Lung (tissue), 12 donors: ENCODE results near the gene CLSTN2. TPM values are rescaled to one million over a fixed set of nuclear protein-coding genes. Genes with fewer than 3 reads are reported as not detected.

Source experiments
- ATAC-seq: fragments of 200-7000 bp; cut with Tn5 transposase; one replicate; pipeline ENCODE4 v1.9.1; 2020; ENCODE audit warnings: moderate number of reproducible peaks; ENCODE audit not compliant: insufficient read depth, low FRiP score
- DNase-seq, 3 donors: peaks; one replicate each; pipeline ENCODE4 v3.0.0-alpha.2; 2013 to 2017
- H3K27ac ChIP-seq, 2 donors: one replicate each; pipeline ENCODE4 v1.5.1; 2013; ENCODE audit warnings: mild to moderate bottlenecking in 2 of 2, moderate library complexity in 2 of 2, control low read depth in 1 of 2, inconsistent platforms in 1 of 2, low read depth in 1 of 2, low read length in 1 of 2
- H3K27me3 ChIP-seq, 3 donors: one replicate each; pipeline ENCODE4 v1.5.1; 2013; ENCODE audit warnings: low read length in 2 of 3; ENCODE audit not compliant: control insufficient read depth in 3 of 3, insufficient read depth in 3 of 3
- H3K36me3 ChIP-seq, 4 donors: one replicate each; pipeline ENCODE4 v1.5.1; 2013; ENCODE audit warnings: low read length in 4 of 4, mild to moderate bottlenecking in 1 of 4, moderate library complexity in 1 of 4; ENCODE audit not compliant: control insufficient read depth in 4 of 4, insufficient read depth in 4 of 4
- H3K4me1 ChIP-seq, 5 donors: one replicate each; pipeline ENCODE4 v1.5.1; 2013; ENCODE audit warnings: low read length in 5 of 5, mild to moderate bottlenecking in 2 of 5, moderate library complexity in 1 of 5; ENCODE audit not compliant: control insufficient read depth in 5 of 5, insufficient read depth in 5 of 5
- H3K4me3 ChIP-seq: one replicate; pipeline ENCODE4 v1.5.1; 2013; ENCODE audit warnings: mild to moderate bottlenecking, control low read depth, moderate library complexity
- H3K9ac ChIP-seq, 2 donors: one replicate each; pipeline ENCODE4 v1.5.1; 2013; ENCODE audit warnings: low read length in 2 of 2, control low read depth in 1 of 2; ENCODE audit not compliant: insufficient read depth in 1 of 2
- H3K9me3 ChIP-seq, 4 donors: one replicate each; pipeline ENCODE4 v1.5.1; 2013; ENCODE audit warnings: low read length in 3 of 4, mild to moderate bottlenecking in 1 of 4, moderate library complexity in 1 of 4; ENCODE audit not compliant: control insufficient read depth in 4 of 4, insufficient read depth in 3 of 4
- WGBS, 2 donors: extraction: QIAGEN DNeasy Blood & Tissue Kit; methylation state at CpG; one replicate each; pipeline ENCODE4 v1.1.7; 2013; 5-methylcytosine and 5-hydroxymethylcytosine counted together
- polyA plus RNA-seq, 2 donors: library from polyadenylated mRNA; stranded (reverse); fragments of 200-250 nt; gene quantifications; one replicate each; pipeline ENCODE4 v1.2.1, GENCODE V29; 2013
- total RNA-seq, 2 donors: library from RNA; depleted of rRNA in 1 of 2; stranded (reverse); fragments of >200 nt in 1 of 2; gene quantifications; one replicate each; pipeline ENCODE4 v1.2.1, GENCODE V29; 2014 to 2021
- TF ChIP-seq, protein P1 (sequence below): IDR thresholded peaks from 2 replicates; pipeline ENCODE4 v1.5.1; 2012; ENCODE audit warnings: mild to moderate bottlenecking; ENCODE audit errors: control extremely low read depth, extremely low read depth
- donor health status: control.
- donor health status: control.
- donor health status: Bipolar disorder and iron deficiency.
- donor health status: healthy.
- donor health status: DM: yes; HTN: yes; CAD: no.

CLSTN2 gene
- total and polyA plus RNA-seq, 4 donors = 0.07 to 2.4 (median 1.3) TPM

DNA sequence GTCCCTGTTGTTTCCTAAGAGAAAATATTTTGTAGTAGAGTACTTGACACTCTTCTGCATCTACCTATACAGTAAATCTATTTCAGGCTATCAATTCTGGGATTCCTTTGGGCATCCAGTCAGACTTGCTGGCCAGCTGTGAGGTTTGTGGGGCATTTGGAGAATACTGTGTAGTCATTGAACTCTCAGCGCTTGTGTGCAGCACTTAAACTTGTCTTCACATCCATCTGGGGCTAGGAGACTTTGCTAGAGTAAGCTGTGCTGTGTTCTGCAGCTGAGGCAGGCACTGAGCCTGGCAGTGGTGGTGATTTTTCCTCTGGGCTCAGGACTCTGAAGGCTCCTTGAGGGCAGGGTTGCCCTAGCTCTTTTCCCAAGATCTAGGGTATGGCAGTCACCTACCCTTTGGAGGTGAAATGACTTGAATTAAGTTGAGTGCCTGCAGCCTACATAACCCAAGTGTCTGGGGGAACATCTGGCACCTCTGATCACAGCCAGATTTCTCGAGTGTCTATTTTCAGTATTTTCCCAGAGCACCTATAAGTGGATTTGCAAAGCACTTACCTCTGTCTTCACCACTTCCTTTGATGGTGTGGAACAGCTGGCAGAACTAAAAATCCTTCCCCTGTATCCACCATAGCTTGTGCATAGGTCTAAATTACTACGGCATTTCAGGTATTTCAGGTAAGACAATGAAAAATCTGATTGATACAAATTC, 19.3 kb downstream of the CLSTN2 start:
- H3K9me3 ChIP-seq = no peaks in the 10 kb centered on the region
- H3K9ac ChIP-seq = no peak overlapping the region
- no peaks in the 10 kb centered on the region for H3K27me3 ChIP-seq
- 81 to 95% methylated on average over 3 of the region's 3 CpGs for WGBS, 2 donors
- no peaks in the 10 kb centered on the region for H3K4me1 ChIP-seq
- H3K27ac ChIP-seq = no peak overlapping the region
- no peak for DNase-seq
- ATAC-seq = no peak
- no peaks in the 10 kb centered on the region for H3K36me3 ChIP-seq
- TF ChIP-seq, protein P1, sequence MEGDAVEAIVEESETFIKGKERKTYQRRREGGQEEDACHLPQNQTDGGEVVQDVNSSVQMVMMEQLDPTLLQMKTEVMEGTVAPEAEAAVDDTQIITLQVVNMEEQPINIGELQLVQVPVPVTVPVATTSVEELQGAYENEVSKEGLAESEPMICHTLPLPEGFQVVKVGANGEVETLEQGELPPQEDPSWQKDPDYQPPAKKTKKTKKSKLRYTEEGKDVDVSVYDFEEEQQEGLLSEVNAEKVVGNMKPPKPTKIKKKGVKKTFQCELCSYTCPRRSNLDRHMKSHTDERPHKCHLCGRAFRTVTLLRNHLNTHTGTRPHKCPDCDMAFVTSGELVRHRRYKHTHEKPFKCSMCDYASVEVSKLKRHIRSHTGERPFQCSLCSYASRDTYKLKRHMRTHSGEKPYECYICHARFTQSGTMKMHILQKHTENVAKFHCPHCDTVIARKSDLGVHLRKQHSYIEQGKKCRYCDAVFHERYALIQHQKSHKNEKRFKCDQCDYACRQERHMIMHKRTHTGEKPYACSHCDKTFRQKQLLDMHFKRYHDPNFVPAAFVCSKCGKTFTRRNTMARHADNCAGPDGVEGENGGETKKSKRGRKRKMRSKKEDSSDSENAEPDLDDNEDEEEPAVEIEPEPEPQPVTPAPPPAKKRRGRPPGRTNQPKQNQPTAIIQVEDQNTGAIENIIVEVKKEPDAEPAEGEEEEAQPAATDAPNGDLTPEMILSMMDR = no peak
- no peak overlapping the region for H3K4me3 ChIP-seq

DNA sequence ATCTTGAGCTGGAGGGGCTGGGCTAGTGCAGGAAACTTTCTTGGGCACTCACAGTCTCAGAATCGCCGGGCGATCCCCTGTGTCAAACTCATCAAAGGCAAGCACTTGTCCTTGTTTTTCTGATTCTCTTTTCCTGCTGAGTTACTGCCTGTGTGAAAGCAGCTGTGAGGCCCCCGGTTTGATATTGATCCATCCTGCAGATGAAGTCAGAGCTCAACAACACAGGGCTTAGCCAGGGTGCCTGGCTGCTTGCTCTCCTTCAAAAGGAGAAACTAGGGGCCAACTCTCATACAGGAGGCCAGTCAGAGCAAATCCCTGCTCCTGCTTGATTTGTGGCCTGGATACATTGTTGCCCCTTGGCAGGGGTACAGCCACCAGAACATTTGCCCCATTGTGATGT, 22.9 kb downstream of the CLSTN2 start:
- 62 to 65% methylated on average over 4 of the region's 4 CpGs for WGBS, 2 donors

DNA sequence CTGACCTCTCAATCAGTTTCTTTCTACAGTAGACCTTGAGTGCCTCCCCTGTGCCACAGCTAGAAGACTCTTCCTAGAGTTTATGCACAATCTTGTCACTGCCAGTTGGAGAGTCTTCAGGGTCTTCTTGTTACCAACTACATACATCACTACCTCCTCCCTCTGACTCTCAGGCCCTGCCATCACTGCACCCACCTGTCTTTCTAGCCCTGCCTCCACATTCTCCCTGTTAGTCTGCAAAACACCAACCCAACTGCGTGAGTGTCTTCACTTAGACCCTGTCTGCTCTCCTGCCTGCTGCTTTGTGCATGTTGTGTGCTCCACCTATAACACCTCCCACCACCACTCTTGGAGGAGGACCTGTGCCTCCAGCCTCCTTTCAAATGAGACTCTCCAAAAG, 34.4 kb downstream of the CLSTN2 start:
- DNase-seq = no peak
- TF ChIP-seq, protein P1 = no peak
- no peak for ATAC-seq
- WGBS, 2 donors = 91 to 100% methylated on average over 1 of the region's 1 CpG
- Histone ChIP-seq H3K9me3 (peaks cover 0 to 3% (median 0%) of the 10 kb centered on the region in 4 donors), H3K9ac (no peak overlapping the region), H3K4me3 (no peak overlapping the region), H3K36me3 (no peaks in the 10 kb centered on the region), H3K27me3 (peaks cover 0 to 3% (median 0%) of the 10 kb centered on the region in 3 donors), H3K27ac (no peak overlapping the region), H3K4me1 (no peaks in the 10 kb centered on the region)

More for the DNA sequence above, 22.9 kb downstream of the CLSTN2 start:
- no peak overlapping the region for H3K4me3 ChIP-seq
- ATAC-seq (no peak), DNase-seq (no peak)
- no peak overlapping the region for H3K27ac ChIP-seq
- no peaks in the 10 kb centered on the region for H3K36me3 ChIP-seq
- H3K9me3 ChIP-seq = no peaks in the 10 kb centered on the region
- H3K4me1 ChIP-seq = no peaks in the 10 kb centered on the region
- H3K9ac ChIP-seq = no peak overlapping the region
- no peaks in the 10 kb centered on the region for H3K27me3 ChIP-seq
- TF ChIP-seq, protein P1 = no peak
